ENCODE results near the gene ELF3.
"Not testable (repeated sequence)": the region's sequence is repeated elsewhere in the genome, so short reads cannot be mapped to it uniquely, and the experiment has no call there.

The ELF3 gene

GRCh38 chr1:202049129-202049528 lies 38.7 kb downstream of the ELF3 start:
- DNase-seq (ENCODE audit: low read depth): no peak
- TF ChIP-seq CTCF (conservative IDR thresholded peaks at IDR 0.05; ENCODE audit: low read length): no peak

GRCh38 chr1:202054094-202054493 lies 43.7 kb downstream of the ELF3 start:
- no peak for TF ChIP-seq CTCF (conservative IDR thresholded peaks at IDR 0.05; ENCODE audit: low read length)
- no peak overlapping the region for H3K4me3 ChIP-seq (ENCODE audit: low read length)
- DNase-seq (ENCODE audit: low read depth): no peak

More at GRCh38 chr1:202049129-202049528, 38.7 kb downstream of the ELF3 start:
- H3K4me3 ChIP-seq (ENCODE audit: low read length): no peak overlapping the region

GRCh38 chr1:202054673-202055072 lies 44.3 kb downstream of the ELF3 start:
- not testable (repeated sequence) for DNase-seq (ENCODE audit: low read depth)

GRCh38 chr1:202056644-202057334 lies 46.4 kb downstream of the ELF3 start:
- TF ChIP-seq CTCF (conservative IDR thresholded peaks at IDR 0.05; ENCODE audit: low read length): no peak
- H3K4me3 ChIP-seq (ENCODE audit: low read length): no peak overlapping the region
- no peak for DNase-seq (ENCODE audit: low read depth)

More at GRCh38 chr1:202054673-202055072, 44.3 kb downstream of the ELF3 start:
- not testable (repeated sequence) for H3K4me3 ChIP-seq (ENCODE audit: low read length)

GRCh38 chr1:202057335-202057704 lies 46.9 kb downstream of the ELF3 start:
- not testable (repeated sequence) for H3K4me3 ChIP-seq (ENCODE audit: low read length); DNase-seq (ENCODE audit: low read depth)

- no peak overlapping the region for H3K4me3 ChIP-seq (ENCODE audit: low read length)
- no peak for DNase-seq (ENCODE audit: low read depth)
- TF ChIP-seq CTCF (conservative IDR thresholded peaks at IDR 0.05; ENCODE audit: low read length): no peak
These were observed 47.9 kb downstream of the ELF3 start for GRCh38 chr1:202058001-202058908.

GRCh38 chr1:202061055-202061454 lies 50.7 kb downstream of the ELF3 start:
- DNase-seq (ENCODE audit: low read depth): no peak
- H3K4me3 ChIP-seq (ENCODE audit: low read length): no peak overlapping the region
- TF ChIP-seq CTCF (conservative IDR thresholded peaks at IDR 0.05; ENCODE audit: low read length): no peak

GRCh38 chr1:202061787-202062186 lies 51.4 kb downstream of the ELF3 start:
- H3K4me3 ChIP-seq (ENCODE audit: low read length); DNase-seq (ENCODE audit: low read depth): not testable (repeated sequence)

- not testable (repeated sequence) for H3K4me3 ChIP-seq (ENCODE audit: low read length); DNase-seq (ENCODE audit: low read depth)
These were observed 52.2 kb downstream of the ELF3 start for GRCh38 chr1:202062636-202063035.
